GM12872 (cell line): Measurements from ENCODE around the gene CALHM3.

ENCODE experiments used
- TF ChIP-seq, protein P1 (sequence below): IDR thresholded peaks from 3 replicates; pipeline ENCODE4 v1.5.1; 2011; ENCODE audit warnings: low read depth, mild to moderate bottlenecking, low read length, moderate library complexity; ENCODE audit not compliant: insufficient read depth

The CALHM3 gene

DNA sequence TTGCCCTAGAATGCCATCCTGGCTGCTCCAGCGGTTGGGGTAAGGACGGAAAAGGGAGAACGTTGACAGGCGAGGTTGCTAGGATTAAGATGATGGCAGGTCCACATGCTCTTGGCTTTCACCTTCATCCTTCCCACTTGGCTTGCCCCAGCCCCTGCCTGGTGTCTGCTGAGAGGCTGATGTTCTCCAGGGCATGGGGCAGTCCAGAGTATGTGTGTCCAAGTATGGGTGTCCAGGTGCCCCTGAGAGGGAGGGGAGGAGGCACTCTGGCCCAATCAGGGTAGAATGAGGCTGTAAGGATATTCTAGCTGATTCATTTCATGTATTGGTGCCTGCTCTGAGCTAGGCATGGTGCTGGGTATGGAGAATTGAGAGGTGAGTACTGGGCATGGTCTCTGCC, 27.0 kb upstream of the CALHM3 start:
- TF ChIP-seq, protein P1, sequence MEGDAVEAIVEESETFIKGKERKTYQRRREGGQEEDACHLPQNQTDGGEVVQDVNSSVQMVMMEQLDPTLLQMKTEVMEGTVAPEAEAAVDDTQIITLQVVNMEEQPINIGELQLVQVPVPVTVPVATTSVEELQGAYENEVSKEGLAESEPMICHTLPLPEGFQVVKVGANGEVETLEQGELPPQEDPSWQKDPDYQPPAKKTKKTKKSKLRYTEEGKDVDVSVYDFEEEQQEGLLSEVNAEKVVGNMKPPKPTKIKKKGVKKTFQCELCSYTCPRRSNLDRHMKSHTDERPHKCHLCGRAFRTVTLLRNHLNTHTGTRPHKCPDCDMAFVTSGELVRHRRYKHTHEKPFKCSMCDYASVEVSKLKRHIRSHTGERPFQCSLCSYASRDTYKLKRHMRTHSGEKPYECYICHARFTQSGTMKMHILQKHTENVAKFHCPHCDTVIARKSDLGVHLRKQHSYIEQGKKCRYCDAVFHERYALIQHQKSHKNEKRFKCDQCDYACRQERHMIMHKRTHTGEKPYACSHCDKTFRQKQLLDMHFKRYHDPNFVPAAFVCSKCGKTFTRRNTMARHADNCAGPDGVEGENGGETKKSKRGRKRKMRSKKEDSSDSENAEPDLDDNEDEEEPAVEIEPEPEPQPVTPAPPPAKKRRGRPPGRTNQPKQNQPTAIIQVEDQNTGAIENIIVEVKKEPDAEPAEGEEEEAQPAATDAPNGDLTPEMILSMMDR: no peak

DNA sequence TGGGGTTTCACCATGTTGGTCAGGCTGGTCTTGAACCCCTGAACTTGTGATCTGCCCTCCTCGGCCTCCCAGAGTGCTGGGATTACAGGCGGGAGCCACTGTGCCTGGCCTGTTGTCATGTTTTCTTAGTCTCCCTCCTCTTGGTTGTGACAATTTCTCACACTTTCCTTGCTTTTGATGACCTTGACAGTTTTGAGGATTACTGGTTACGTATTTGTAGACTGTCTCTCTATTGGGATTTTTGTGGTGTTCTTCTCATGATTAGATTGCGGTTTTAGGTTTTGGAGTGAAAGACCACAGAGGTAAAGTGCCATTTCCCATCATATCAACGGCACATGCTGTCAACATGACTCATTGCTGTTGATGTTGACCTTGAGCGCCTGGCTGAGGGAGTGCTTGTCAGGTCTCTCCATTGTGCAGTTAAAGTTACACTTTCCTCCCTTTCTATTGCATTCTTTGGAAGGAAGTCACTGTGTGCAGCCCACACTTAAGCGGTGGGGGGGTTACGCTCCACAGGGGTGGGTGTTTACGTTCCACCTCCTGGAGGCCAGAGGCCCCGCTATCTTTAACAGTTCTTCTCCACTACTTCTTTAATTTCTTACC, 25.2 kb upstream of the CALHM3 start:
- TF ChIP-seq, protein P1: no peak

DNA sequence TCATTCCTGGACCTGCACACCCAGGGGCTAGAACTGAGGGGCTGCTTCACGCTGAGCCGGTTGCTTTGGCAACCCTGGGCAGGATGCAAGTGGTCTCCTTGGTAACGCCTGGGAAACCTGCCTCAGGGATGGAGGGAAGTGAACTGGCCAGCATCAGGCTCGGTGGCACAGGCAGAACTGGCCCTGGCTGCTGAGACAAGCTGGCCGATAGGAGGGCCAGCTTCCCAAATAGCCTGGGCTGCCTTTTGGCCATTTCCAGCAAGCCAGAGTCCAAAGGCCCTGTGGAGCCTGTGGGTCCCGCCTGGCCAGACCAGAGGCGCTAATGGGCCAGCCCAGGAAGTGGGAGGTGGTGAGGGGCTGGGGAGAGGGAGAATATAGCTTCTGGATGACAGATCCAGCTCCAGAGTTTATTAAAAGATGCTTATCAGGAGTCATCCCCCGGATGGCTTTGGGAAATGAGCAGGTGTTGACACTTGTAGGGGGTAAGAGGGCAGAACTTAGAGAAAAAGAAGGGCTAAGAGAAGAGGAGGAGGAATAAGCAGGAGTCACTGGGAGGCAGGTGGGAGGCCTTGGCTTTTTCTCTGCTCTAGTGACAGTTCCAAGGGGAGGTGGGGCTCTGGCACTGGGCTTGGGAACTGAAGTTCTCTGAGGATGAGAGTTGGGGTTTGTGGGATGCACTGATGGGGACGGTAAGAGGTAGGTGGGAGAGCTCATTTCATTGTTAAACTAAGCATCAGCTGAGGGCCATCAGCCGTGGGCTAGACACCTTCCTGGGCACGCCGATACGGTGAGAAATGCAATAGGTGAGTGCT, 24.0 kb upstream of the CALHM3 start:
- TF ChIP-seq, protein P1: no peak

DNA sequence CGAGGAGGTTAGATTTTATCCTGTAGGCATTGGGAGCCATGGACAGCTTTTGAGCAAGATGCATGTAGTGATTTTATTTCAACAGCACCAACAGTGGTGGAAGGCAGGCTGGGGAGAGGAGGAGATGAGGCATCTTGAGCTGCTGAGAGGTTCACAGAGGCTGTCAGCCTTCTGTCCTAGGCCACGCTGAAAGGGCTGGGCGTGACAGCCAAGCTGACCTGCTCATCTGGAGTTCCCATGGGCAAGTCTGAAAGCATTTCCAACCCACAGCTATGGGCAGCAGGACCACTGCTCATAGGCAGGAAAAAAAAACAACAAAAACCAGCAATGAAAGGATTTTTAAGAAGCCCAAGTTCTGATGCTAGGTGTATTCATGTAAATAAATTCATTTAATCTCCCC, 22.1 kb upstream of the CALHM3 start:
- TF ChIP-seq, protein P1: no peak

DNA sequence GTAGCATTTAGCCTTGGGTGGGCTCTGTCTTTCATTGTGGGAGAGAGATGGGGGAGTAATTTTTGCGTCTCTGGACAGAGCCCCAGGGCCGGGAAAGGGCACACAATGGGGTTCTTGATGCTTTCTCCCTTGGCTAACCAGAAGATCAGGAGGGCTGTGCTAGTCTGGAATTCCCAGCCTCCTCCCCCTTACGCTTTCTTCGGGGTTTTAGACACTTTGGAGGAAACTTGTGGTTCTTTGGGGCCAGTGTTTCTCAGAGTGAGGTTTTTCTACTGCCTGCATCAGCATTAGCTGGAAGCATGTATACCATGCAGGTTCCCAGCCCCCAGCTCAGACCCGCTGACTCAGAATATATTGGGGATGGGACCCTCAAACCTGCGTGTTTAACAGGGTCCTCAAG, 21.4 kb upstream of the CALHM3 start:
- TF ChIP-seq, protein P1: no peak

DNA sequence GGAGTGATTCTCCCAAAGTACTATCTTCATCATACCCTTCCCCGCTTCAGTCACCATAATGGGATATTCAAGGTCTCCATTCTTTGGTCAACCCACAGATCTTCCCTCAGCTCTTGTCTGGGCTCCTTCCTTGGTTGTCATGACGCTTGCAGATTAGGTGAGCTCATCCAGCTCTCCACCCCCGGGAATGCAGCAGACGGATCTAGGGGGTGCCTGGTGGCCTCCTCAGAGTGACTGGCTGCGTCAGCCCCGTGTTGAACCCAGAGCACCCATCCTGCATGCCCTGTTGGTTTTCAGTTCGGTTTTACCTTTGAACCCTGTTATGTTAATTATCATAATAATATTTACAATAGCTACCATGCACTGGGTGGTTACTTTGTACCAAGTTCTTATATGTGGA, 20.8 kb upstream of the CALHM3 start:
- TF ChIP-seq, protein P1: no peak

DNA sequence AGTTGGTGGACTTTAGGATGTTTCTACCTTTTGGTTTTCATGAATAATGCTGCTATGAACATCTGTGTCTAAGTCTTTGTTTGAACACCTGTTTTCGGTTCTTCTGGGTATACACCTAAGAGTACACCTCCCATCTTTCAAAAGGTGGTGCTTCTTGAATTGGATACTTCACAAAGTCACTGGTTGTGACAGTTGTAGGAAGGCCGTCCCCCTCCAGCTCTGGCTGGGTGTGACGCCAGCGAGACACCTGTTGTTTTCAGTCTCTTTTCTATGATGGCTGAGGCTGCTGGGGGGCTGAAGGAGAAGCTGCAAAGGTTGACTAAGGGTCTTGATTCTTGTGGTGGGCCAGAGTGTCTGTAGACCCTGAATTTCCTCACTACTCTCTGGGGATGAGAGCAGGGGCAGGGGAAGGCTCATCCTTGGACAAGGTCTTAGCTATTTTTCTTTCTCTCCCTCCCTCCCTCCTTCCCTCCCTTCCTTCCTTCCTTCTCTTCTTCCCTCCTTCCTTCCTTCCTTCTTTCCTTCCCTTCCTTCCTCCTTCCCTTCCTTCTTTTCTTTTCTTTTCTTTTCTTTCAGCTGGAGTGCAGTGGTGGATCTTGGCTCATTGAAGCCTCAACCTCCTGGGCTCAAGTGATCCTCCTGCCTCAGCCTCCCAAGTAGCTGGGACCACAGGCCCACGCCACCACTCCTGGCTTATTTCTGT, 20.0 kb upstream of the CALHM3 start:
- TF ChIP-seq, protein P1: no peak
